Activated CD4-positive, alpha-beta memory T cell treated with anti-CD3 and anti-CD28 coated beads, Interleukin-2, amount 10 ng/mL, durations not matched to agents 7 days and 5 days (primary cell): Measurements from ENCODE around the gene LFNG. TPM values are rescaled to one million over a fixed set of nuclear protein-coding genes. Genes with fewer than 3 reads are reported as not detected.
A peak's percentile ranks its signal among the peaks of the same experiment; 100 is the strongest.

ENCODE experiments used
- CTCF ChIA-PET: fragments of 350-600 bp; sonication (Branson Sonifier 250); formaldehyde crosslinking; loops from one replicate; lab custom pipeline; 2021; ENCODE audit warnings: antibody characterized with exemption, inconsistent platforms; lab: Charles Lee
- POLR2A ChIA-PET: fragments of 350-600 bp; sonication (Branson Sonifier 250); formaldehyde crosslinking; loops from one replicate; lab custom pipeline; 2021; ENCODE audit warnings: antibody characterized with exemption; lab: Charles Lee
- DNase-seq: peaks from one replicate; pipeline ENCODE4 v3.0.0-alpha.2; 2020
- H3K27ac Mint-ChIP-seq: one replicate; pipeline ENCODE4 v1.8.0; 2021; ENCODE audit warnings: mild to moderate bottlenecking, mixed read lengths
- H3K27me3 Mint-ChIP-seq: one replicate; pipeline ENCODE4 v1.8.0; 2021; ENCODE audit warnings: mixed read lengths
- H3K36me3 Mint-ChIP-seq: one replicate; pipeline ENCODE4 v1.8.0; 2021; ENCODE audit warnings: low read depth, mixed read lengths
- H3K4me1 Mint-ChIP-seq: one replicate; pipeline ENCODE4 v1.8.0; 2021; ENCODE audit warnings: mixed read lengths
- H3K4me3 Mint-ChIP-seq: one replicate; pipeline ENCODE4 v1.8.0; 2021; ENCODE audit warnings: mild to moderate bottlenecking, mixed read lengths
- H3K9me3 Mint-ChIP-seq: one replicate; pipeline ENCODE4 v1.8.0; 2021; ENCODE audit warnings: mixed read lengths
- total RNA-seq, 2 experiments: library from RNA; stranded (reverse); gene quantifications; one replicate each; pipeline ENCODE4 v1.2.3, GENCODE V29; 2021

The LFNG gene
- total RNA-seq, 2 experiments from 2014 or later, result 105 to 109 TPM

DNA sequence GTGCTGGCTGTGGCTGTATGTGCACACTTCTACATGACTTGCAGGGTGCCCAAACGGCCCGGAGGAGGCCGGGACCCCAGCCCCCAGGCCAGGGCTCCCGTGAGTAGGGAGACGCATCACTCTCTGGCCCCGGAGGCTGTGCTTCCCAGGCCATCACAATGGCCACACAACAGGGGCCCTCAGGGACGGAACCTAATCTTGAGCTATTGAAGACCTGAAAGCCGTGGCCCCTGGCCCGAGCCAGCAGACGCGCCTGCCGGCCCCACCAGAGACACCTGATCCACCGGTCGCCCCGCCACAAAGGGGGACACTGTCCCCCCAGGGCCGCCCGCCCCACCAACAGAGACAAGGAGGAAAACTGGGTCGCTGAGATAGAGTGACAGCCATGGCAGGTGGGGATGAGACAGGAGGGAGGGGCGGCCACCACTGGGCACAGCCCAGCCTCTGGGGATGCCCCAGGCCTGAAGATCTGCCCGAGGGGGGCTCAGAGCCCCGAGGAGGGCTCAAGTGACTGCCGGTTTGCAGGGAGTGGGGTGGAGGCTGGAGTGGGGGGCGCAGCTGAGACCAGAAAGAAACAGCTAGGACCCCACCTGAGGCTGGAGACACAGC is 10.2 kb upstream of the LFNG start:
- Mint-ChIP-seq H3K27ac (peak overlapping the region; percentile 87), H3K4me1 (peaks cover 57% of the 10 kb centered on the region), H3K27me3 (no peaks in the 10 kb centered on the region), H3K9me3 (no peaks in the 10 kb centered on the region), H3K36me3 (no peaks in the 10 kb centered on the region), H3K4me3 (peak overlapping the region; percentile 67)
- ChIA-PET CTCF (interaction anchor here (0.5 kb wide), 1 partner anchor 45 kb away, joined by 4 read pairs; no protein-coding TSS in a partner anchor), POLR2A (interaction anchor here (0.8 to 6.0 kb wide), 5 partner anchors 12 to 103 kb away, joined by 3 to 80 read pairs (median 5); partner anchors contain the start of gene LFNG)
- no peak for DNase-seq

DNA sequence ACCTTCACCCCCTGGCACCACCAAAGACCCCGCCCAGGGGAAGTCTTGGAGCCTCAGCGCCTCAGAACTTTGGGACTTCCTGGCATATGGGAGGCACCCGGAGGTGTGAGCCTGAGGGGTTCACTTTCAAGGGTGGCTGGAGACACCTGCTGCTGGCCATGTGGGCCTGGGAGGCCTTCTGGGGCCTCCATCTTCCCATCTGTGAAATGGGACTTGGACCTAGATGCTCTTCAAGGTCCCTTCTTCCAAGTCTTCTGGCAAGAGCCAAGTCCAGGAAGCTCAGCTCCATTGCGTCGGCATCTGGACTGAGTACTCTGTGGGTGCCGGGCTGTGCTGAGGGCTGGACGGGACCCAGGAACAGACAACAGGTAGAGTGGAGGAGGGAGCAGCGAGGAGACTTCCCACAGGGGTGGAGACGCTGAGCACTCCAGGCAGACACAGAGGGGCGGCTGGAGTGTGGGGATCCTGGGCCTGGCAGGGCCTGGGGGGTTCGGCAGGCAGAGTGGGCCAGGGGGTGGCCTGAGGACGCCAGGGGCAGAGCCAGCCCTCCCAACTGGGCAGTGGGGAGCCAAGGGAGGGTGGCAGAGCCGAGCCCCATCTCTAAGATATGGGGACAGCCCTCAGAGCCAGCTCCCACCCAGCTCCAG is 9.3 kb upstream of the LFNG start:
- ChIA-PET POLR2A (interaction anchor here (0.9 to 6.0 kb wide), 8 partner anchors 11 to 156 kb away, joined by 3 to 80 read pairs (median 4); partner anchors contain the start of gene LFNG), CTCF (interaction anchor here (1.2 to 1.5 kb wide), 3 partner anchors 10 to 49 kb away, joined by 3 to 5 read pairs (median 4); partner anchors contain the start of gene IQCE)
- peak overlapping the region; percentile 41 for H3K4me3 Mint-ChIP-seq
- H3K27me3 Mint-ChIP-seq, result no peaks in the 10 kb centered on the region
- no peaks in the 10 kb centered on the region for H3K36me3 Mint-ChIP-seq
- peak overlapping the region; percentile 83 for H3K27ac Mint-ChIP-seq
- peaks cover 57% of the 10 kb centered on the region for H3K4me1 Mint-ChIP-seq
- no peaks in the 10 kb centered on the region for H3K9me3 Mint-ChIP-seq
- no peak for DNase-seq

DNA sequence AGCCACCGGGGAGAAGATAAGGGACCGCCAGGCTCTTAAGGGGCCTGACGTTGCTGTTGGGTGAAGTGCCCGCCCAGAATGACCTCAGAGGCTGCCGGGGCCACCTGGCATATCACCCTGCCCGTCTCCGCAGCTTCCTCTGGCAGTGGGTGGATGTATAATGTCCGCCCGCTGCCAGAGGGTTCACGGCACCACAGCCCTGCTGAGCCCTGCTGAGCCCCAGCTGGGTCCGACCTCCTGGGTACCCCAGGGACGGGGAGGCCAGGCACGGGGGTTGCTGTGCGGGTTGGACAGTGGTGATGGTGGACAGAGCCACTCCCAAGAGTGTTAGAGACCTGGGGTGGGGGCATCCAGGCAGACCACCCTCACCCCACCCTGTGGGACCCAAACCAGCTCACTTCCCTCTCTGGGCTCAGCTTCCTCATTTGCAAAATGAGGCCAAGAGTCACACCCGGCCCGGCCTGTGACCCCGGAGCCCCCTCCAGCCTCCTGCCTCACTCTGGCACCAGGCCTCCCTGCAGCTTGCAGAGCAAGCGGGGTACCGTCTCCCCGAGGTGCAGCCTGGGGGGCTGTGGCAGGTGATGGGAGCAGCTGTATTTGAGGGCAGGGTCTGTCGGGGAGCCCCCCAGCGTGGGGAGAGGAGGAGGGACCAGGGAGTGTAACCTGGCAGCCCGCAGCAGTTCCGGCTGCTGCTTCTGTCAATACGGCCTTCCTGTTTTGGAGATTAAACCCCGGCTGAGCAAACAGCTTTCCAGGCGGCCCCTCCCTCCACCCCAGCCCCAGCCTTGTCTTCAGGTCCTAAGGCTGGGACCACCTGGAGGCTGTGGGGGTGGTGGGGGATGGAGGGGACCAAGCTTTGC is 8.4 kb upstream of the LFNG start:
- POLR2A ChIA-PET, result interaction anchor here (0.9 to 6.0 kb wide), 10 partner anchors 10 to 157 kb away, joined by 3 to 80 read pairs (median 4); partner anchors contain the start of gene LFNG

DNA sequence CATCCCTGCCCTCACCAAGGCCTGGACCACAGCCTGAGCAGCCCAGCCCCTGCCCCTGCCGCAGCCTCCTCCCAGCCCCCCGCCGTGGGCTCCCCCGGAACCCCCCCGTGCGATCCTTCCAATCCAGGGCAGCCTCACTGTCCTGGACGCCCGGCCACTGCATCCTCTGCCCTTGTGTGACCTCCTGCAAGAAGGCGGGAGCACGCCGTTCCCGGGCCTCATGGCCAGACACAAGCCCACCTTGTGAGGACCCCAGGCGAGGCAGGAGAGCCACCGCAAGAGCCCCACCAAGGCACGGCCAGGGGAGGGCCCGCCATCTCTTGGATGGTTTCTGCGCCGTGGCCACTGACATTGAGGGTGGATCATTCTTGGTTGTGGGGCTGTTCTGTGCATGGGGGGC is 7.8 kb upstream of the LFNG start:
- DNase-seq, result no peak
- Mint-ChIP-seq H3K4me1 (peaks cover 57% of the 10 kb centered on the region), H3K9me3 (no peaks in the 10 kb centered on the region), H3K27ac (peak overlapping the region; percentile 83), H3K27me3 (peaks cover 3% of the 10 kb centered on the region), H3K4me3 (peak overlapping the region; percentile 32), H3K36me3 (no peaks in the 10 kb centered on the region)
- CTCF ChIA-PET, result interaction anchor here (1.2 to 1.5 kb wide), 3 partner anchors 9 to 47 kb away, joined by 3 to 5 read pairs (median 4); partner anchors contain the start of gene IQCE
- POLR2A ChIA-PET, result interaction anchor here (1.1 to 6.0 kb wide), 7 partner anchors 10 to 158 kb away, joined by 3 to 80 read pairs (median 4); partner anchors contain the start of gene LFNG

More for the DNA sequence above, 8.4 kb upstream of the LFNG start:
- peak; percentile 76 for DNase-seq
- Mint-ChIP-seq H3K4me3 (peak overlapping the region; percentile 63), H3K27ac (peak overlapping the region; percentile 83), H3K36me3 (no peaks in the 10 kb centered on the region), H3K27me3 (no peaks in the 10 kb centered on the region), H3K9me3 (no peaks in the 10 kb centered on the region), H3K4me1 (peaks cover 57% of the 10 kb centered on the region)
- CTCF ChIA-PET, result interaction anchor here (0.6 to 1.5 kb wide), 4 partner anchors 10 to 94 kb away, joined by 3 to 5 read pairs (median 4); partner anchors contain the start of gene IQCE

DNA sequence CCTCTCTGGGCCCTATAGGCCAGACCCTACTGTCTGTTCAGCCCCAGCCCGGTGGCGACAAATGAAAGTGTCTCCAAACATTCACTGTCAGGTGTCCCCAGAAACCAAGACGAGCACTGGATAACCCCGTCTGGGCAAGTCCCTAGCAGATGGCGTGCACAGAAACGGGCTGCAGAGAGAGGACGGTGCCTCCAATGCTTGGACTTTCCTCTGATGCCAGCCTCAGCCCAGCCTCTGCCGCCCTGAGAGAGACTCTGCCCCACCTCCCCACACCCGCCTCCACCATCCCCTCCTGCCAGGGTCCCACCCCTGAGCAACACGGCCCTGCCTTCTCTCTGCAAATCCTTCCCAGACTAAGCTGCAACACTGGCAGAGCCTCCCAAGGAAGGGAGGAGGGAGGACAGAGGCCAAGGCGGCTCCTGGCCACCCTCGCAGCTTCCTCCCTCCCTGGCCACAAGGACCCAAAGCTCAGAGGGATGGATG is 7.4 kb upstream of the LFNG start:
- H3K9me3 Mint-ChIP-seq, result no peaks in the 10 kb centered on the region
- no peaks in the 10 kb centered on the region for H3K36me3 Mint-ChIP-seq
- ChIA-PET POLR2A (interaction anchor here (5.9 to 6.0 kb wide), 2 partner anchors 9 to 16 kb away, joined by 61 to 80 read pairs; partner anchors contain the start of gene LFNG), CTCF (no interaction called here)
- H3K27me3 Mint-ChIP-seq, result peaks cover 4% of the 10 kb centered on the region
- H3K27ac Mint-ChIP-seq, result peak overlapping the region; percentile 83
- peak overlapping the region; percentile 32 for H3K4me3 Mint-ChIP-seq
- H3K4me1 Mint-ChIP-seq, result peaks cover 57% of the 10 kb centered on the region
- DNase-seq, result no peak

DNA sequence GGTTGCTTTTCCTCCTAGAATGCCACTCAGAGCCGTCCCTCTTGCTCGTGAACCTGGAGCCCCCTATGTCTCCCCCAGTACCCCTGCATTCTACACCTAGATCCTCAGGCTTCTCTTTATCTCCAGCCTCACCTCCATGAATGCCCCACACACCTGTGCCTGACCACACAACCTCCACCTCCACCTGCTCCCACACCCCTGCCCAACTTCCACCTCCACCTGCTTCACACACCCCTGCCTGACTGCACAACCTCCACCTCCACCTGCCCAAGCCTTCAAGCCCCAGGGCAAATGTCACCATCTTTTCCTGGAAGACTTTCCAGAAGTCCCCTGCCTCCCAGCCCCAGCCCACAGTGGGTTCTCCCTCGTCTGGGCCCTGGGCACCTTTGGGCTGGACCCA is 6.9 kb upstream of the LFNG start:
- H3K4me1 Mint-ChIP-seq, result peaks cover 58% of the 10 kb centered on the region
- peak overlapping the region; percentile 83 for H3K27ac Mint-ChIP-seq
- no peaks in the 10 kb centered on the region for H3K36me3 Mint-ChIP-seq
- CTCF ChIA-PET, result no interaction called here
- POLR2A ChIA-PET, result interaction anchor here (5.9 to 6.0 kb wide), 2 partner anchors 9 to 16 kb away, joined by 61 to 80 read pairs; partner anchors contain the start of gene LFNG
- no peak overlapping the region for H3K4me3 Mint-ChIP-seq
- no peaks in the 10 kb centered on the region for H3K9me3 Mint-ChIP-seq
- no peak for DNase-seq
- H3K27me3 Mint-ChIP-seq, result peaks cover 7% of the 10 kb centered on the region

DNA sequence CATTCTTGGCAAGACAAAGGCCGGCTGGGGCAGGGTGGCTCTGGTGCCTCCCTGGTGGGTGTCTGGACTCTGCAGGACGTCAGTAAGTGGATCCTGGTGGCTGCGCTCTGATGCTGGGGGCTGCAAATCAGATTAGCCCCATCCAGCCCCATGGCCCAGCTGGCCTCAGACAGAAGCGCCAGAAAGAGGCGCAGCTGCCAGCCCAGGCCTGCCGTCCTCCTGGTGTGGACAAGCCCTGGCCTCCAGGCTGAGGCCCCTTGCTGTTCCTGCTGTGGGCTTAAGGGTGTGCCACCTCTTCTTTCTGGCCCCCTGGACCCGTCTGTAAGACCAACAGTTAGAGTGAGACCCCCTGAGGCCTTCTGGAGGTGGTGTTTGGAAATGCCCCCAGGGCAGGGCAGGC is 5.9 kb upstream of the LFNG start:
- peaks cover 10% of the 10 kb centered on the region for H3K27me3 Mint-ChIP-seq
- H3K9me3 Mint-ChIP-seq, result no peaks in the 10 kb centered on the region
- H3K27ac Mint-ChIP-seq, result no peak overlapping the region
- DNase-seq, result no peak
- ChIA-PET POLR2A (no interaction called here), CTCF (no interaction called here)
- peaks cover 57% of the 10 kb centered on the region for H3K4me1 Mint-ChIP-seq
- no peak overlapping the region for H3K4me3 Mint-ChIP-seq
- H3K36me3 Mint-ChIP-seq, result no peaks in the 10 kb centered on the region

DNA sequence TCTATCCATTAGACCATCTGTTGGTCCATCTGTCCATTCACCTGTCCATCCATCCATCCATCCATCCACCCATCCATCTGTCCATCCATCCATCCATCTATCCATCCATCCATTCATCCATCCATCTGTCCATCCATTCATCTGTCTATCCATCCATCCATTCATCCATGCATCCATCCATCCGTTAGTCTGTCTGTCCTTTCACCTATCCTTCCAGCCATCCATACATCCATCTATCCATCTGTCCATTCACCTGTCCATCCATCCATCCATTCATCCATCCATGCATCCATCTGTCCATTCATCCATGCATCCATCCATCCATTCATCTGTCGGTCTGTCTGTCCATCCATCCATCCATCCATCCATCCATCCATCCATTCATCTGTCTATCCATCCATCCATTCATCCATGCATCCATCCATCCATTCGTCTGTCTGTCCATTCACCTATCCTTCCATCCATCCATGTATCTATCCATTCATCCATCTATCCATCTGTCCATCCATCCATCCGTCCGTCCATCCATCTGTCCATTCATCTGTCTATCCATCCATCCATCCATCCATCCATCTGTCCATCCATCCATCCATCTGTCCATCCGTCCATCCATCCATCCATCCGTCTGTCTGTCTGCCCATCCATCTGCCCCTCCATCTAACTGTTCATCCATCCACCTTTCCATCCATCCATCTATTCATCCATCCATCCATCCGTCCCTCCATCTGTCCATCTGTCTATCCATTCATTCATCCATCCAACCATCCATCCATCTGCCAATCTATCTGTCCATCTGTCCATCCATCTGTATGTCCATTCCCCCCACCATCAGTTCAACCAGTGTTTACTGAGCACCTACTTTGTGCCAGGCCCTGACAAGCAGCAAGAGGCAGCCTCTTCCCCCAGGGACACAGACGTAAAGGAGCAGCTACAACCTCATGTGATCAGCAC is 4.8 kb upstream of the LFNG start:
- Mint-ChIP-seq H3K36me3 (no peaks in the 10 kb centered on the region), H3K9me3 (no peaks in the 10 kb centered on the region), H3K4me3 (no peak overlapping the region), H3K27ac (no peak overlapping the region), H3K27me3 (peaks cover 10% of the 10 kb centered on the region), H3K4me1 (peaks cover 49% of the 10 kb centered on the region)
- no peak for DNase-seq
- POLR2A ChIA-PET, result no interaction called here
- CTCF ChIA-PET, result no interaction called here

DNA sequence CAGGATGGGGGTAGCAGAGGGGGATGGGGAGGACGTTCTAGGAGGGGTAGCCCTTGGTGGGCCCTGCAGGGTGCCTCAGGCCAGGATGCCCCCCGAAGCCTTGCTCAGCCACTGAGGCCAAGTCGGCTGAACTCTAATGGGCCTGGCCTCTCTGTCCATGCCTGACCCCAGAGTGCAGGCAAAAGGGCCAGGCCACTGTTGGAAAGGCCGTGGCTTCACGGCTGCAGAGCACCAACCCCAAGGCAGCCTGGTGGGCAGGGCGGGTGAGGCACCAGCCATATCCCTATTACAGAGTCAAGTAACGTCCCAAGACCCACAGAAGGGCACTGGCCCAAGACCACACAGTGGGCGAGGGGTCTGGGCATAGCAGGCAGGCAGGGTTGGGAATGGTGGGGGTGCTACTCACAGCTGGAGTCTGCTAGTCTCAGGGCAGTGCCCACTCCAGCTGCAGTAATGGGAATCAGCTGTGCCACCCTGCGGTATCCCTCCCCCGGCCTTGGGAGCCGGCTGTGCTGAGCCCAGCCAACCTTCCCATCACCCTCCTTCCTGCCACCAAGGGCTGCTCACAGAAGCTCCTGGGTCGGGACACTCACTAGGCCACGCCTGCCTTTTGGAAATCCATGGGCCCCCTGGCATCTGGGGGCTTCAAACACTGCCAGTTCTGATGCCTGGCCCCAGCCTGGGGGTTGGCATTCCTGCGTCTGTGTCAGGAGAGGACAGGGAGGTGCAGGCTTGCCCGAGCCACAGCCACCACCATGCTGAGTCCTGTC is 4.0 kb upstream of the LFNG start:
- peaks cover 6% of the 10 kb centered on the region for H3K36me3 Mint-ChIP-seq
- H3K27me3 Mint-ChIP-seq, result peaks cover 10% of the 10 kb centered on the region
- no peak overlapping the region for H3K4me3 Mint-ChIP-seq
- H3K9me3 Mint-ChIP-seq, result no peaks in the 10 kb centered on the region
- no peak overlapping the region for H3K27ac Mint-ChIP-seq
- DNase-seq, result no peak
- ChIA-PET CTCF (no interaction called here), POLR2A (no interaction called here)
- peaks cover 40% of the 10 kb centered on the region for H3K4me1 Mint-ChIP-seq

DNA sequence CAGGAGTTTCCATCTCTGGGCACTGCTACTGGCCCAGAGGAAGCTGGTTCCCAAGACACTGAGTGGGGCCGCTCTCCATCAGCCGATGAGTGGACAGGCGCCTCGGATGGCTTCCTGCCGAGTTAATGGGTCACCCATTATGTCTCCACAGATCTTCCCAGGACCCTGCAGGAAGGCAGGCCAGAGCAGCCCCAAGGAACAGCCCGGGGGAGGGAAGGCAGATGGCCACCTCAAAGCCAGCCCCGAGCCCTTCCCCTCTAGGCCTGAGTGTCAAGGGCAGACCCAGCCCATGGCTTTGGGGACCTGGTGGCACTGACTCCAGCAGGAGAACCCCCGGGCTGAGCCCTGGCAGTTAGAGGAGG is 3.4 kb upstream of the LFNG start:
- no peak for DNase-seq
- no peak overlapping the region for H3K4me3 Mint-ChIP-seq
- peaks cover 10% of the 10 kb centered on the region for H3K27me3 Mint-ChIP-seq
- ChIA-PET POLR2A (no interaction called here), CTCF (no interaction called here)
- peaks cover 35% of the 10 kb centered on the region for H3K4me1 Mint-ChIP-seq
- H3K36me3 Mint-ChIP-seq, result peaks cover 10% of the 10 kb centered on the region
- H3K27ac Mint-ChIP-seq, result no peak overlapping the region
- no peaks in the 10 kb centered on the region for H3K9me3 Mint-ChIP-seq

DNA sequence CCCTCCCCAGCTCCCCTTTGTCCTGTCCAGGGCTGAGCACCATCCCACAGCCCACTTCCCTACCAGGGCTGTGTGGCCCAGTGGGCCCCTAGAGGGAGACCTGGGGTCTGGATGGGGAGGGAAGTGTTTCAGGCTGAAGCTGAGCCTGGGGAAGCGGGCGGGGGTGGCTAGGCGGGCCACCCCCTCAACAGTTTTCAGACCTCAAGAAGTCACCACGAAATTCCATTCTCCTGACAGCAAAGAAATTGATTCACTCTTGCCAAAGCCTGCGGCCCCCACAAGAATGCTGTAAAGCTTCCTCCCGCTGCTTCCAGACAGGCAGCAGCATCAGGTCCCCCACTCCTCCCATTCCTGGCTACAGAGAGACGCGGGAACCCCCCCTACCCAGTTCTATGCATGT is 2.5 kb upstream of the LFNG start:
- Mint-ChIP-seq H3K4me1 (peaks cover 28% of the 10 kb centered on the region), H3K27me3 (peaks cover 10% of the 10 kb centered on the region), H3K4me3 (no peak overlapping the region), H3K9me3 (no peaks in the 10 kb centered on the region), H3K27ac (no peak overlapping the region), H3K36me3 (peaks cover 16% of the 10 kb centered on the region)
- no peak for DNase-seq
- ChIA-PET CTCF (no interaction called here), POLR2A (interaction anchor here (2.2 kb wide), 1 partner anchor 11 kb away, joined by 7 read pairs; no protein-coding TSS in a partner anchor)
